Adrenal gland (tissue), 5 donors: ENCODE results near the gene VPS33A.

Source experiments
- CTCF ChIP-seq, 6 experiments: fragments of 450-650 bp in 4 of 6; fragments of 200-600 bp in 2 of 6; sonication (generic) in 1 of 6; IDR thresholded peaks; 1 replicate in 5 of 6; 2 replicates in 1 of 6; pipeline versions ENCODE4 v1.5.1 to v1.8.0; 2016 to 2021; ENCODE audit warnings: antibody characterized with exemption in 6 of 6, mild to moderate bottlenecking in 2 of 6, moderate library complexity in 1 of 6
- POLR2A ChIP-seq, 2 donors: fragments of 450-650 bp; IDR thresholded peaks; one replicate each; pipeline ENCODE4 v1.6.1; 2017; ENCODE audit warnings: antibody characterized with exemption in 2 of 2, mild to moderate bottlenecking in 2 of 2, moderate library complexity in 1 of 2
- donor health status: DM: no; HTN: no; CAD: no.

GRCh38 chr12:122243965-122244364 lies 22.3 kb downstream of the VPS33A start:
- TF ChIP-seq CTCF (IDR thresholded peaks at IDR 0.05): no peak
- TF ChIP-seq POLR2A (IDR thresholded peaks at IDR 0.05): no peak
